Neural progenitor cell (in vitro differentiated cells): Measurements from ENCODE around the gene IL4I1. TPM values are rescaled to one million over a fixed set of nuclear protein-coding genes. Genes with fewer than 3 reads are reported as not detected.

ENCODE experiments used
- DNase-seq: peaks from one replicate; pipeline ENCODE4 v3.0.0-alpha.2; 2016; ENCODE audit warnings: low spot score
- H2AFZ ChIP-seq: fragments of 200-600 bp; sonication (generic); replicated peaks from 2 replicates; pipeline ENCODE4 v1.6.1; 2016; ENCODE audit warnings: antibody characterized with exemption
- H3F3A ChIP-seq: fragments of 200-600 bp; sonication (generic); 2 replicates; pipeline ENCODE4 v1.6.1; 2016; ENCODE audit warnings: antibody characterized with exemption, low read depth
- H3K27ac ChIP-seq: fragments of 200-600 bp; sonication (generic); 2 replicates; pipeline ENCODE4 v1.5.1; 2016; ENCODE audit warnings: mild to moderate bottlenecking
- H3K27me3 ChIP-seq: fragments of 200-600 bp; sonication (generic); 2 replicates; pipeline ENCODE4 v1.6.1; 2016; ENCODE audit warnings: mild to moderate bottlenecking, moderate library complexity
- H3K36me3 ChIP-seq: fragments of 200-600 bp; sonication (generic); 2 replicates; pipeline ENCODE4 v1.5.1; 2016
- H3K4me1 ChIP-seq: fragments of 200-600 bp; sonication (generic); 2 replicates; pipeline ENCODE4 v1.6.1; 2016; ENCODE audit warnings: mixed run types
- H3K4me2 ChIP-seq: fragments of 200-600 bp; sonication (generic); 2 replicates; pipeline ENCODE4 v1.6.1; 2016
- H3K4me3 ChIP-seq: fragments of 200-600 bp; sonication (generic); 2 replicates; pipeline ENCODE4 v1.5.1; 2016
- H3K79me2 ChIP-seq: fragments of 200-600 bp; sonication (generic); 2 replicates; pipeline ENCODE4 v1.6.1; 2016; ENCODE audit warnings: low read depth
- H3K9ac ChIP-seq: fragments of 200-600 bp; sonication (generic); 2 replicates; pipeline ENCODE4 v1.6.1; 2016
- H3K9me3 ChIP-seq: fragments of 200-600 bp; sonication (generic); 2 replicates; pipeline ENCODE4 v1.5.1; 2016; ENCODE audit warnings: low read depth
- H4K20me1 ChIP-seq: fragments of 200-600 bp; sonication (generic); 2 replicates; pipeline ENCODE4 v1.6.1; 2016; ENCODE audit warnings: low read depth
- H3K27ac Mint-ChIP-seq: 3 replicates; pipeline ENCODE4 v1.8.0; 2021; ENCODE audit warnings: mixed read lengths
- H3K27me3 Mint-ChIP-seq: 2 replicates; pipeline ENCODE4 v1.8.0; 2022; ENCODE audit warnings: low read depth, mild to moderate bottlenecking, inconsistent platforms, moderate library complexity, mixed read lengths; ENCODE audit not compliant: insufficient read depth
- H3K36me3 Mint-ChIP-seq: 3 replicates; pipeline ENCODE4 v1.8.0; 2021; ENCODE audit warnings: mixed read lengths
- H3K4me1 Mint-ChIP-seq: 3 replicates; pipeline ENCODE4 v1.8.0; 2021; ENCODE audit warnings: mixed read lengths
- H3K4me3 Mint-ChIP-seq: 3 replicates; pipeline ENCODE4 v1.8.0; 2021; ENCODE audit warnings: mild to moderate bottlenecking, moderate library complexity, mixed read lengths
- H3K9me3 Mint-ChIP-seq: 3 replicates; pipeline ENCODE4 v1.8.0; 2020; ENCODE audit warnings: mixed read lengths
- EZH2 ChIP-seq: fragments of 200-600 bp; sonication (generic); IDR thresholded peaks from 2 replicates; pipeline ENCODE4 v1.6.1; 2017; ENCODE audit warnings: antibody characterized with exemption, mild to moderate bottlenecking, moderate library complexity
- EZH2phosphoT487 ChIP-seq: fragments of 200-600 bp; sonication (generic); IDR thresholded peaks from 2 replicates; pipeline ENCODE4 v1.6.1; 2017; ENCODE audit warnings: antibody characterized with exemption
- total RNA-seq: library from RNA; depleted of rRNA; stranded (reverse); fragments of >200 nt; gene quantifications from 2 replicates; pipeline ENCODE4 v1.2.3, GENCODE V29; 2015; ENCODE audit warnings: low replicate concordance
- TF ChIP-seq, protein P1 (sequence below): fragments of 200-600 bp; sonication (generic); IDR thresholded peaks from 2 replicates; pipeline ENCODE4 v1.5.1; 2017; ENCODE audit warnings: antibody characterized with exemption, mild to moderate bottlenecking

The IL4I1 gene
- total RNA-seq, 1 donor from 2014 or later: not detected

DNA sequence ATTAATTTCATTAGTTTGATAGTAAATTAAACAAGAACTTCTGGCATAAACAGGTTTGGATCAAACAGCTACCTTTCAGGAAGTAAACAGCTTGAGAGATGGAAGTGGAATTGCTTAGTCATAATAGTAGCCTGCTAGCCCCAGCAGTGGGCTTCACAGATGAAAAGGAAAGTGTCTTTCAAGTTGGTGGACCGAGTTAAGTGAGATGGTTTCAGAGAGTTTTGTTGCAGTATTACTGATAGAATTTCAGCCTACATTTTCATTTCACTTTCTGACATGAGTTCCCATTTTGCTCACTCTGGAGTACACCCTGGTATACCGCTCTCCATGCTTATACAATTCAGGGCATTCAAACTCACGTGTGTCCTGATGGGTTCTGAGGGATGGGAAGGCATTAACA, 47.7 kb downstream of the IL4I1 start:
- H3K4me1 ChIP-seq: peaks cover 12% of the 10 kb centered on the region
- no peak overlapping the region for H3K4me3 ChIP-seq
- Mint-ChIP-seq H3K4me3 (peak overlapping the region; percentile 90), H3K27ac (no peak overlapping the region), H3K4me1 (peaks cover 22% of the 10 kb centered on the region), H3K36me3 (peaks cover 28% of the 10 kb centered on the region), H3K9me3 (peaks cover 15% of the 10 kb centered on the region), H3K27me3 (peaks cover 14% of the 10 kb centered on the region)
- no peaks in the 10 kb centered on the region for H3K36me3 ChIP-seq
- H2AFZ ChIP-seq: no peak overlapping the region
- H3F3A ChIP-seq: peaks cover 47% of the 10 kb centered on the region
- no peak overlapping the region for H3K27ac ChIP-seq
- H3K9me3 ChIP-seq: no peaks in the 10 kb centered on the region
- H3K79me2 ChIP-seq: peaks cover 48% of the 10 kb centered on the region
- H4K20me1 ChIP-seq: peaks cover 26% of the 10 kb centered on the region
- H3K4me2 ChIP-seq: no peak overlapping the region
- H3K9ac ChIP-seq: no peak overlapping the region
- no peaks in the 10 kb centered on the region for H3K27me3 ChIP-seq
- TF ChIP-seq, protein P1, sequence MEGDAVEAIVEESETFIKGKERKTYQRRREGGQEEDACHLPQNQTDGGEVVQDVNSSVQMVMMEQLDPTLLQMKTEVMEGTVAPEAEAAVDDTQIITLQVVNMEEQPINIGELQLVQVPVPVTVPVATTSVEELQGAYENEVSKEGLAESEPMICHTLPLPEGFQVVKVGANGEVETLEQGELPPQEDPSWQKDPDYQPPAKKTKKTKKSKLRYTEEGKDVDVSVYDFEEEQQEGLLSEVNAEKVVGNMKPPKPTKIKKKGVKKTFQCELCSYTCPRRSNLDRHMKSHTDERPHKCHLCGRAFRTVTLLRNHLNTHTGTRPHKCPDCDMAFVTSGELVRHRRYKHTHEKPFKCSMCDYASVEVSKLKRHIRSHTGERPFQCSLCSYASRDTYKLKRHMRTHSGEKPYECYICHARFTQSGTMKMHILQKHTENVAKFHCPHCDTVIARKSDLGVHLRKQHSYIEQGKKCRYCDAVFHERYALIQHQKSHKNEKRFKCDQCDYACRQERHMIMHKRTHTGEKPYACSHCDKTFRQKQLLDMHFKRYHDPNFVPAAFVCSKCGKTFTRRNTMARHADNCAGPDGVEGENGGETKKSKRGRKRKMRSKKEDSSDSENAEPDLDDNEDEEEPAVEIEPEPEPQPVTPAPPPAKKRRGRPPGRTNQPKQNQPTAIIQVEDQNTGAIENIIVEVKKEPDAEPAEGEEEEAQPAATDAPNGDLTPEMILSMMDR: no peak
- TF ChIP-seq EZH2: no peak
- no peak for TF ChIP-seq EZH2phosphoT487
- DNase-seq: no peak

DNA sequence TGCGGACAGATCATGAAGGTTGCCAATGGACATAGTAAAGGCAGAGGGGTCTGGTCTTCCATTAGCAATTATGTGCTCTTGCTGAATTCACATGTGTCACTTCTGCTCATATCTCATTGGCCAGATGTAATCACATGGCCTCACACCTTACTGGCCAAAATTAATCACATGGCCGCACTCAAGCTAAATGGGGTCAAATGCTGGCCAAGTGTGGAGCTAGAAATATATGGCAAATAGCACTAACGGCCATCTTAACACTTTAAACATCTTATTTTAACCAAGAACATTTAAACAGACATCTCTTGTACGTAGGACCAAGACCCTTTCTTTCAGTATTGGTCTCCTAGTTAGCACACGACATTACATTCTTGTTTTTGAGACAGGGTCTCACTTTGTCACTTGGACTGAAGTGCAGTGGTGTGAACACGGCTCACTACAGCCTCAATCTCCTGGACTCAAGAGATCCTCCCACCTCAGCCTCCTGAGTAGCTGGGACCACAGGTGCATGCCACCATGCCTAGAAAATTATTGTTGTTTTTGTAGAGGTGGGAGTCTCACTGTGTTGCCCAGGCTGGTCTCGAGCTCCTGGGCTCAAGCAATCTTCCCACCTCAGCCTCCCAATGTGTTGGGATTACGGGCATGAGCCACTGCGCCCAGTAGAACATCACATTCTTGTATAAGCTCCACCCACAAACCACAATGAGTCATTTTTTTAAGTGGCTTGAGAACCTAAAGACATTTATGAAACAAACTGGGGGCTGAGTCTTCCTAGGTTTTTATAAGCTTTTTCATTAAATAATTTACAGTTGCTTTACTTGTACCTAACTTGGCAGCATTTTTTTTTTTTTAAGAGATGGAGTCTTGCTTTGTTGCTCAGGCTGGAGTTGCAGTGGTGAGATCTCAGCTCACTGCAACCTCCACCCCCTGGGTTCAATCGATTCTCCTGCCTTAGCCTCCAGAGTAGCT, 48.7 kb downstream of the IL4I1 start:
- Histone ChIP-seq H3K79me2 (peaks cover 38% of the 10 kb centered on the region), H2AFZ (no peak overlapping the region), H4K20me1 (peaks cover 17% of the 10 kb centered on the region), H3K4me2 (no peak overlapping the region), H3K27ac (no peak overlapping the region), H3K9ac (no peak overlapping the region), H3K4me3 (no peak overlapping the region), H3K9me3 (no peaks in the 10 kb centered on the region), H3K4me1 (peaks cover 10% of the 10 kb centered on the region), H3F3A (peaks cover 42% of the 10 kb centered on the region), H3K27me3 (no peaks in the 10 kb centered on the region), H3K36me3 (no peaks in the 10 kb centered on the region)
- Mint-ChIP-seq H3K27me3 (peaks cover 14% of the 10 kb centered on the region), H3K36me3 (peaks cover 28% of the 10 kb centered on the region), H3K9me3 (peaks cover 15% of the 10 kb centered on the region), H3K27ac (no peak overlapping the region), H3K4me3 (no peak overlapping the region), H3K4me1 (peaks cover 16% of the 10 kb centered on the region)
- DNase-seq: no peak
- TF ChIP-seq EZH2phosphoT487 (no peak), EZH2 (no peak)
- TF ChIP-seq, protein P1: no peak

DNA sequence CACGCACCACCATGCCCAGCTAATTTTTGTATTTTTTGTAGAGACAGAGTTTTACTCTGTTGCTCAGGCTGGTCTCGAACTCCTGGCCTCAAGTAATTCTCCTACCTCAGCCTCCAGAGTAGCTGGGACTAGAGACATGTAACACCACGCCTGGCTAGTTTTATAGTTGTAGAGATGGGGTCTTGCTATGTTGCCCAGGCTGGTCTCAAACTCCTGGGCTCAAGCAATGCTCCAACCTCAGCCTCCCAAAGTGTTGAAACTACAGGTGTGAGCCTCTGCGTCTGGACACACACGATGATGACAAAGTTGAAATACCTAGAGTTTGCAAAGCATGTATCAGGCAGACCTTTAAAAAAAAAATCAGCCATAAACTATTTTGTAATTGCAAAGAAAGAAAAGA, 50.3 kb downstream of the IL4I1 start:
- Mint-ChIP-seq H3K4me1 (peaks cover 5% of the 10 kb centered on the region), H3K9me3 (peaks cover 15% of the 10 kb centered on the region), H3K27ac (no peak overlapping the region), H3K4me3 (peak overlapping the region; percentile 60), H3K36me3 (peaks cover 27% of the 10 kb centered on the region), H3K27me3 (peaks cover 6% of the 10 kb centered on the region)
- no peaks in the 10 kb centered on the region for H3K4me1 ChIP-seq
- no peak overlapping the region for H3K4me3 ChIP-seq
- H3K9me3 ChIP-seq: no peaks in the 10 kb centered on the region
- DNase-seq: no peak
- no peak overlapping the region for H3K27ac ChIP-seq
- H3K36me3 ChIP-seq: no peaks in the 10 kb centered on the region
- peaks cover under 1% of the 10 kb centered on the region for H4K20me1 ChIP-seq
- TF ChIP-seq EZH2phosphoT487: no peak
- no peak for TF ChIP-seq EZH2
- TF ChIP-seq, protein P1: no peak
- H3K27me3 ChIP-seq: no peaks in the 10 kb centered on the region
- H3K79me2 ChIP-seq: peaks cover 22% of the 10 kb centered on the region
- peaks cover 35% of the 10 kb centered on the region for H3F3A ChIP-seq
- H3K4me2 ChIP-seq: no peak overlapping the region
- no peak overlapping the region for H2AFZ ChIP-seq
- H3K9ac ChIP-seq: no peak overlapping the region
